Anterior cingulate cortex (tissue), 58 donors: ENCODE data around the gene KRT13.

Source experiments
- DNase-seq, 58 donors: peaks; one replicate each; lab custom pipeline; 2025; lab: John Stamatoyannopoulos, UW

The KRT13 gene

DNA sequence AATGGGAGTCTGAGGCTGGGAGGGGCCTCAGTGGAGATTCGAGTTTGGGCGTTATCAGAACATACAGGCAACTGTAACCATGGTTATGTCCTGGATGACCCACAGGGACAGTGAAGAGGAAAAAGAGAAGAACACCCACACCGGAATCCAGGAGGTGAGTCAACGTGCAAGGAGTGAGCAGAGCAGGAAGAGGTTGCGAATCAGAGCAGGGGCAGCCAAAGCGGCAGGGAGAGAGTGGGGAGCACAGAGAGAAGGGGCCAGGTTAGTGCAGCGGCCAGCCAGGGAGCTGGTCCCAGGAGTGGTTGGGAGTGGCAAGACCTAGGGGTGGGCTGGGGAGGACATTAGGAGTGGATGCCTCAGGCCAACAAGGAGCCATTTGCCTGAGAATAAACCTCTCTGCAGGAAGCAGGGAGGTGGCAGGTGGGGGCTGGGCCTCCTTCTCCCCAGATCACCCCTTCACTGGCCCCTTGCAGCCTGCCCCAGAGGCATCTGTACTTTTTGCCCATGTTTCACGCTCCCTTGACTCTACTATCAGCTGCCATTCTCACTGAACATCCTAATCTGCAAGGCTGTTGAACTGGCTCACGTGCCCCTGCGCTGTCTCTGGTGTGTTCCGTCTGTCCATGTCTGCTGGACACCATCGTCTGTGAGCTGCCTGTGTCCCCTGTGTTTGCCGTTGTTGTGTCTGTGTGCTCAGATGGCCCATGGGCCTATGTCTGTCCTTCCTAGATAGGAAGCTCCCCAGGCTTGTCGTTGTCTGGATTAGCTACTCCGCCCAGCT is 5.1 kb downstream of the KRT13 start:
- DNase-seq = no peak

DNA sequence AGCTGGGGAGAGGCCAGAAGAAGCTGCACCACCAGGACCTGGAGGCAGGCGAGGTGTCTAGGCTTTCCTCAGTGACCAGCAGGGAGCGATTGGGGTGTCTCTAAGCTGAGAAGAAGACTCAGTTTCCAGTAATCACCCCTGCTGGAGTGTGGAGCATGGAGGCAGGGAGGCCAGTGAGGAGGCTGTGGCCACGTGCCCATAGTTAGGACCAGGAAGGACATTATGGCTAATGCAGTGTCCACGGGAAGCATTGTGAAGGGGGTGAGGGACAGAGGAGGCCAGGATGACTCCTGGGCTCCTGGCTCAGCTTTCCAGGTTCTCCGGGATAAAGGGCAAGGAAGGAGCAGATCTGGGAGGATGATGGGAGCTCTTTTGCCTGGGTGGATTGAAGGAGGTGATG is 5.7 kb downstream of the KRT13 start:
- DNase-seq = no peak

- DNase-seq = no peak
Measured at GRCh38 chr17:41498276-41498675, 7.1 kb downstream of the KRT13 start.

- peak in 17 of 58 donors; percentile 2 to 23 (median 7) for DNase-seq
Measured at GRCh38 chr17:41496803-41497484, 8.5 kb downstream of the KRT13 start.

DNA sequence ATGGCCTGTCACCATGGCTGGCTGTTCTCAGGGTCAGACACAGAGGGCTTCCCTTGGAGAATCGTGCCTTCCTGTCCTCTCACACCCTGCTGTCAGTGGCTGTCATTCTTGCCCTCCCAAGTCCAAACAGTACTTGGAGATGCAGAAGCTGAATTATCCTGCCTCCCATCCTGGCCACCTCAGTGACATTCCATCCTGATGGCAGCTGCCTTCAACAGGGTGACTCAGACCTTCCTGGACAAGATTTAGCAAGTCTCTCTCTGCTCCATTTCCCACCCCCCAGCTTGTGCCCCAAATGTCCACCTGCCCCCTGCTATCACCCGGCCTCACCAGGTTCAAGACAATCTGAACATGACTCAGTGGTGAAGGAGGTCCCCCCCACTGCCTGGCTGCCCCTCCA is 10.9 kb downstream of the KRT13 start:
- DNase-seq = no peak

GRCh38 chr17:41492771-41493170 is 12.6 kb downstream of the KRT13 start:
- peak in 1 of 58 donors; percentile 15 for DNase-seq

DNA sequence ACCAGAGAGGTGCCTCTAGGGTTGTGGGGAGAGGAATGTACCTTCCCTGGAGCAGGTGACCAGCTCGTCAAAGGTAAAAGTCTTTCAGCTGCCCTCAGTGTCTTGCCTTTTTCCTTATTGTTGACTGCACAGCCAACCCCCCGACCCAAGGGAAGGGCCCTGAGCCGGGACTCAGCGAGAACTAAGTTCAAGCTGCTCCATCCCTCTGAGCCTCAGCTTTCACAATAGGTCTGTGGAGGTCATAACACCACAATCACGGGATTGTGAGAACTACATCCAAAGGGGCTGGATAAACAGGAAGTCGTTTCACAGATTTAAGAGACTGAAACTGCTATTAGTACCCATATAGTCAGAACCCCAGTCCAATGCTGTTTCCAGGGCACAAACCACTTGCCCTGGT is 13.1 kb downstream of the KRT13 start:
- DNase-seq = no peak

- DNase-seq = no peak
Measured at GRCh38 chr17:41491476-41491875, 13.9 kb downstream of the KRT13 start.

GRCh38 chr17:41490000-41490990 is 15.1 kb downstream of the KRT13 start:
- DNase-seq = no peak

DNA sequence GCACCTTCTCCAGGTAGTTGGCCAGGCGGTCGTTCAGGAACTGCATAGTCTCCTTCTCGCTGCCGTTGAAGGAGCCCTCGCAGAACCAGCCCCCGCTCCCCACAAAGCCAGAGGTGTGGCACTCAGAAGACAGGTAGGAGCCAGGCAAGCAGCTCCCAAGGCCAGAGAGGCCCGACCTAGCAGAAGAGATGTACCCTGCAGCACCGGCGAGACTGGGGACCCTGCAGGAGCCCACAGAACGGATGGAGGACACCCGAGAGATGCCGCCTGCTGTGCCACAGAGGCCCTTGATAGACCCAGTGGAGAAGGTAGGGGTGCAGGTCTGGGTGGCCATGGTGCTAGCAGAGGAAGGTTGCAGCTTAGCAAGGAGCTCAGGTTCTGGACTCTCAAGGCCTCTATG is 15.9 kb downstream of the KRT13 start, which contains the start of gene KRT36:
Gene KRT36 (minus strand): TSS at position 380 of the 400 bp plus-strand sequence. CDS start 46 bp downstream, at position 334.
- no peak for DNase-seq

DNA sequence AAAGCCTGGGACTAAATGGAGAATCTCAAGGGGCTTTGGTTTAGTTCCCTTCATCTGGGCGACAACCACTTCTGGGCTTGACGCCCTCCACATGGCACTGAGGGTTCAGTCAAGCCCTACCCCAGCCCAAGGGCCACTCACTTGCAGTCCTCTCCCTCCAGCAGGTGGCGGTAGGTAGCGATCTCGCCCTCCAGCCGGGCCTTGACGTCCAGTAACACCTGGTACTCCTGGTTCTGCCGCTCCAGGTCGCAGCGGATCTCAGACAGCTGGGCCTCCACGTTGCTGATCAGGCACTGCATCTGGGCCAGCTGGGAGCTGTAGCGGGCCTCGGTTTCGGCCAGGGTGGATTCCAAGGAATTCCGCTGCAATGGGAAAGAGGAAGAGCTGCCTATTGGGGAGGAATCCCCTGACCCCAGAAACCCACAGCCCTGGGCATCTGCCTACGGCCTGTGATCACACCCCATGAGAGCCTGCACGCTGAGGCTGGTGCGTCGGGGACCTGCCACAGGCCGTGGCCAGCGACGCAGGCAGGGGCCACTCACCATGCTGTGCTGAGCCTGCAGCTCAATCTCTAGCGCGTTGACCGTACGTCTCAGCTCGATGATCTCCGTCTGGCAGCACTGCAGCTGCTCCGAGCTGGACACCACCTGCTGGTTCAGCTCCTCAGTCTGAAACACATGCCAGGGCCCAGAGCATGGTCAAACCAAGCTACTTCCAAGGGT is 18.4 kb downstream of the KRT13 start:
- DNase-seq = no peak

- DNase-seq = no peak
Measured at GRCh38 chr17:41486316-41486715, 19.1 kb downstream of the KRT13 start.

DNA sequence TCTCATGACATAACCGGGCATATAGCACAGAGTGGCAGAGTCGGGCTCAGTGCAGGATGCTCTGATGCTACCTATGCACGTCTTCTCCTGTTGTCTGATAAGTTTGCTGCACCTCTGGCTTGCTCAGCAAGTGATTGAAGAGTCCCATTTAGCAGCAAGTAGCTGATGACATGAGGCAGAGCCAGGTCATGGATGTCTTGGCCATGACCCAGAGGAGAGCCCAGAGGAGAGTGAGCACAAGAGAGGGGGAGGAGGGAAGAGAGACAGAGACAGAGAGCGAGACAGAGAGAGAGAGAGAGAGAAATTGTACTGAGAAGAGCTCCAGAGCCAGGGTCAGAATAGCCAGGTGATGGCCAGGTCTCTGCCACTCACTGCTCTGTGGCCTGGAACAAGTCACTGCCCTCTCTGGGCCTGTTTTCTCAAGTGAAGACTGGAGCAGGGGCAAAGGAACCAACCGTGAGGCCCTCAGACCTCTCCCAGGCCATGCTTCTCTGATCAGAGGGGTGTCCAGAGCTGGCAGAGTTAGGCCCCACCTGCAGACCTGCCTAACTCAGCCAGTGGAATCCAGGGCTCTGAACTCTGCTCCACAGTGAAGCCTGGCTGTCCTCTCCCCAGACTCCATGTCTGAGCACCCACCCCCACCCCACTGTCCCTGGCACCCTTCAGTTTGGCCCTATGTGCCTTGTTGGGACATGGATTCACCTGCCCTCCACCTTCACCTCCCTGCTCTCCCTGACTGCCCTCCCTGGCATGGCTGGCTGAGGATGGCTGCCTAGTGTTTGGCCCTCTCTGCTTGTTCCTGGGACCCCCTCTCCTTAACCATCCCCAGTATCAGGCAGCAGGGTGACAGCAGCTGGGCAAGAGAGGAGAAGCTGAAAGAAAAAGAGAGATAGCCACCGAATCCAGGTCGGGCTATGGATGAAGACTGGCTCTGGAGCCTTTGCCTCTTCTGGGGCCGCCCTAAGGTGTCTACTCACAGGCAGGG is 20.2 kb downstream of the KRT13 start:
- DNase-seq = no peak

DNA sequence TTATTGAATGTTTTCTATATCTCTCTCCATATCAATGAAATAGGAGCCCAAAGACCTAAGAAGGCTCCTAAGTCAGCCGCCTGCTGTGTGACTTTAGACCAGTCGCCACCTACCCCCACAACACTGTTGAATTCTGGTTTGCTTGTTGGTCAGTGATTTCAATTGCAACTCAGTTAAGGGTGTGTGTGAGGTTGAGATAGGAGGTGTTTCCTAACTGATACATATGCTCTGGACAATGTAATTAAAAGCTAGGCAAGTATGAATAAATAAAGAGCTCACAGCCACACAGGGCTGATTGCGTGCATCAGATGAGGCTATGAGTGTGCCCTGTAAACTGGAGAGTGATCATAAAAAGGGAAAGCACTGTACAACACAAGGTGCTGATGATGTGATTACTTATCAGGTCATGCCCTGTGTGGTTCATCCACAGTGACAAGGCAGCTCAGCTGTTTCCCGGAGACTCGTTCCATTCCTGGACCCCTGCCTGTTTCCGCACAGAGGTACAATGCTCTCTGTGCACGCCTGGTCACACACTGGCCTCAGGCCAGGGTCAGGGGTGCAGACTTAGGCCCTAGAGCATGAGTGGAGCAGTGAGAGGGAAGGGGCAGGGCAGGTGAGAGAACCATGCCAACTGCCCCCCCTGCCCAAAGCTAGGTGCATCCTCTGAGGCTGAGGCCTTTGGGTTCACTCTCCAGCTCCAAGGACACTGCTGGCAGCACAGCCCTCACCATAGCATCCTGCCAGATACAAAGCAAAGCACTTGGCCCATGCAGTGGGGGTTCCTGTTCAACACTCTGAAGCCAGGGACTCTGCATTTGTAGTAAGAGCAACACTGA is 21.2 kb downstream of the KRT13 start:
- no peak for DNase-seq

DNA sequence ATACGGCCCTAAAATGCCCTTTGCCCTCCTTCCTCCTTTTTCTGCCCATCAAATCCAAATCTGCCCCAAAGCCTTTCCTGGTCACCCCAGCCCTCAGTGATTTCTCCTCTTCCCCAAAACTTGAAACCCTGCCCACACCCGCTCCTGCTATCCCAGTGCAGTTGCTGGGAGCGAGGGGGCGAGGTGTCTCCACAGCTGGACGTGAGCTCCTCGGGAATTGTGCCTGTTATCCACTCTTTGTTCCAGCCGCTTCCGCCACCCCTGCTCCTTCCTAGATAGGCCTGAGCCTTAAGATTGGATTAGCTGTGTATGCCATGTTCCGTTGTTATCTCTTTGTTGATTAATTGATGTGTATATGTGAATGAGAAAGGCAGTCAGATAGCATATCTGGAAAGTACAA is 21.9 kb downstream of the KRT13 start:
- DNase-seq = no peak

GRCh38 chr17:41481036-41481435 is 24.4 kb downstream of the KRT13 start, which contains the start of gene KRT35:
KRT35 (minus strand) TSS chr17:41481151; CDS start chr17:41481097, 54 bp downstream.
- DNase-seq = no peak

- DNase-seq = no peak
Measured at GRCh38 chr17:41480581-41480980, 24.8 kb downstream of the KRT13 start.

DNA sequence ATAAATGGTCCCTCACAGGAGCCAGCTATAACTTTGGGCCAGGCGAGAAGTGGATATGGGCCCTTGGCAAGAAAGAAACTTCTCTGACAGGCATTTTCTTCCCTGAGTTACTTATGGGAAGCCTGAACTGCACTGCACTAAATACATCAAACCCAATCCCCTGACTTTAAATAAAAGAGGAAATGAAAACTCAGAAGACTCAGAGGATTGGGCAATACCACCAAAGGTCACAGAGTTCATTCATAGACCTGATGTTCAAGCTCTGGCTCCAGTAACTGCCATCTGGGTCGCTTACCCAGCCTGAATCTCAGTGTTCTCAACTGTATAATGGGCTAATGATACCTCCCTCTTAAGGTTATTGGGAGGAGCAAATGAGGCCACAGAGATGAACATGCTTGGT is 25.3 kb downstream of the KRT13 start:
- DNase-seq = no peak
